ENCODE data around the gene TADA1. TPM values are rescaled to one million over a fixed set of nuclear protein-coding genes. Genes with fewer than 3 reads are reported as not detected.
A peak's percentile ranks its signal among the peaks of the same experiment; 100 is the strongest.

The TADA1 gene
- 12.4 and 15.3 TPM in 2 replicates for total RNA-seq (2014; rRNA removed)
- Bru-seq, nascent RNA: percentile 86 among the genes with signal in this experiment
- percentile 74 among the genes with signal in this experiment for BruChase-seq, experiment 1, labeled RNA remaining after a 6-hour chase
- BruChase-seq, experiment 2, labeled RNA remaining after a 2-hour chase: percentile 83 among the genes with signal in this experiment
- long read RNA-seq, transcript TADA1-201 (8 exons, 2,159 nt): major isoform, 43 of 47 reads
- long read RNA-seq, partial matches to known transcripts: 2 of 47 reads
- long read RNA-seq, other reads (novel, unspliced or antisense): 2 of 47 reads

GRCh38 chr1:166875734-166876539, at the start of gene TADA1:
TSS of gene TADA1 (minus strand) at chr1:166876264. CDS start at chr1:166876233, 31 bp downstream.
- ChIA-PET CTCF (interaction anchor here (0.6 to 1.2 kb wide), 5 partner anchors 27 to 189 kb away, joined by 3 to 10 read pairs (median 3); no protein-coding TSS in a partner anchor), POLR2A (ENCODE audit: unreplicated experiment) (interaction anchor here (0.6 to 1.0 kb wide), 3 partner anchors 37 to 1170 kb away, joined by 3 to 13 read pairs (median 4); partner anchors contain the start of gene POGK)
- 0 out of 2 replicates have a peak, but pooled peaks cover 23% of the 10 kb centered on the region for H3K4me1 ChIP-seq (ENCODE audit: insufficient read depth, low read length)
- peaks cover 48% of the 10 kb centered on the region for H3K79me2 ChIP-seq (ENCODE audit: low read length)
- no TSS peak for BruUV-seq (replicated peaks)
- DNase-seq (peak; percentile 99), ATAC-seq (peak; percentile 87)
- peak within 1 kb of the TSS; percentile 73 for H3K4me3 ChIP-seq (ENCODE audit: low read length)
- H3K4me2 ChIP-seq (ENCODE audit: low read length): peak within 1 kb of the TSS; percentile 90
- H3K36me3 ChIP-seq (ENCODE audit: low read depth, low read length): no peaks in the 10 kb centered on the region
- H3K9ac ChIP-seq (ENCODE audit: low read length): peak within 1 kb of the TSS; percentile 95
- intact Hi-C loops (cut with micrococcal nuclease): loop anchor here (1.0 to 2.0 kb wide), 3 partner anchors 35 to 347 kb away; no protein-coding TSS in a partner anchor
- H3K27me3 ChIP-seq (ENCODE audit: low read length): no peaks in the 10 kb centered on the region
- no peaks in the 10 kb centered on the region for H3K9me3 ChIP-seq (ENCODE audit: low read length)
- H4K20me1 ChIP-seq (ENCODE audit: low read length): peaks cover 21% of the 10 kb centered on the region; the same call in 1 of the 2 replicates
- no peaks in the 10 kb centered on the region for H3F3A ChIP-seq (ENCODE audit: low read length, unreplicated experiment)
- H3K27ac ChIP-seq (ENCODE audit: low read length): peak within 1 kb of the TSS; percentile 78
- TF ChIP-seq EZH2phosphoT487 (IDR thresholded peaks at IDR 0.05; ENCODE audit: borderline replicate concordance, low read length) (no peak), EZH2 (IDR thresholded peaks at IDR 0.05; ENCODE audit: low read length, unreplicated experiment) (no peak)
- TF ChIP-seq, protein P1, sequence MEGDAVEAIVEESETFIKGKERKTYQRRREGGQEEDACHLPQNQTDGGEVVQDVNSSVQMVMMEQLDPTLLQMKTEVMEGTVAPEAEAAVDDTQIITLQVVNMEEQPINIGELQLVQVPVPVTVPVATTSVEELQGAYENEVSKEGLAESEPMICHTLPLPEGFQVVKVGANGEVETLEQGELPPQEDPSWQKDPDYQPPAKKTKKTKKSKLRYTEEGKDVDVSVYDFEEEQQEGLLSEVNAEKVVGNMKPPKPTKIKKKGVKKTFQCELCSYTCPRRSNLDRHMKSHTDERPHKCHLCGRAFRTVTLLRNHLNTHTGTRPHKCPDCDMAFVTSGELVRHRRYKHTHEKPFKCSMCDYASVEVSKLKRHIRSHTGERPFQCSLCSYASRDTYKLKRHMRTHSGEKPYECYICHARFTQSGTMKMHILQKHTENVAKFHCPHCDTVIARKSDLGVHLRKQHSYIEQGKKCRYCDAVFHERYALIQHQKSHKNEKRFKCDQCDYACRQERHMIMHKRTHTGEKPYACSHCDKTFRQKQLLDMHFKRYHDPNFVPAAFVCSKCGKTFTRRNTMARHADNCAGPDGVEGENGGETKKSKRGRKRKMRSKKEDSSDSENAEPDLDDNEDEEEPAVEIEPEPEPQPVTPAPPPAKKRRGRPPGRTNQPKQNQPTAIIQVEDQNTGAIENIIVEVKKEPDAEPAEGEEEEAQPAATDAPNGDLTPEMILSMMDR (conservative IDR thresholded peaks at IDR 0.05; ENCODE audit: low read depth, low read length): no peak
- H3K9me2 ChIP-seq (replicated peaks; ENCODE audit: low read length): no peaks in the 10 kb centered on the region
- peak within 1 kb of the TSS; percentile 88 for H2AFZ ChIP-seq (ENCODE audit: low read length)

DNA sequence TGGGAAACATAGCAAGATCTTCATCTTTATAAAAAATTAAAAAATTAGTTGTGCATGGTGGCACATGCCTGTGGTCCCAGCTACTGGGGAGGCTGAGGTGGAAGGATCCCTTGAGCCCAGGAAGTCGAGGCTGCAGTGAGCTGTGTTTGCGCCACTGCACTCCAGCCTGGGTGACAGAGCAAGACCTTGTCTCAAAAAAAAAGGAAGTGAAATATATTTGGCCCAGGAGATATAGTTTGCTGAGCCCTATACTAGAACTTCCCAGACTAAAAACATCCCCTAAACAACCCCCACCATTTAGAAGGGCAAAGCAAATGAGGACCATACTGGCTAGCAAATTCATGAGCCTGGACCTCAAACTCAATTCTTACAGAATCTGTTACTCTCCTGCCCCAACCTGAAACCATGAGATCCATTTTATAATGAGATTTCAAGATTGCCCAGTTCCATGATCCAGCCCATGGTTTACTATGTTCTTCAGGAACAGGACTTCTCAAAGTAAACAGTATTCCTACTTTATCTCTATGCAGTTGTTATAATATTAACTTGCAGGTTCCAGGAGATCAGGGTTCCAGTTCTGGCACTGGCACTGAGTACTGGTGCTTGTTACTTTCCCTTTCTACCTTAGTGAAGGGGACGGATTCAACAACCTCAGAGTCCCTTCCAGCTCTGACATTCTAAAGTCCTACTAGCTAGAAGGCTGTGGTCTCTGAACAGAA, 48.9 kb upstream of the TADA1 start:
- DNase-seq (no peak), ATAC-seq (no peak)
- no peak overlapping the region for H3K4me3 ChIP-seq (ENCODE audit: low read length)
- no peaks in the 10 kb centered on the region for H3K79me2 ChIP-seq (ENCODE audit: low read length)
- H3F3A ChIP-seq (ENCODE audit: low read length, unreplicated experiment): no peaks in the 10 kb centered on the region
- H3K36me3 ChIP-seq (ENCODE audit: low read depth, low read length): no peaks in the 10 kb centered on the region
- H4K20me1 ChIP-seq (ENCODE audit: low read length): no peaks in the 10 kb centered on the region
- no peaks in the 10 kb centered on the region for H3K9me3 ChIP-seq (ENCODE audit: low read length)
- no TSS peak for BruUV-seq (replicated peaks)
- TF ChIP-seq EZH2 (IDR thresholded peaks at IDR 0.05; ENCODE audit: low read length, unreplicated experiment) (no peak), EZH2phosphoT487 (IDR thresholded peaks at IDR 0.05; ENCODE audit: borderline replicate concordance, low read length) (no peak)
- TF ChIP-seq, protein P1 (conservative IDR thresholded peaks at IDR 0.05; ENCODE audit: low read depth, low read length): no peak
- peaks cover 16% of the 10 kb centered on the region for H3K4me1 ChIP-seq (ENCODE audit: insufficient read depth, low read length)
- H3K4me2 ChIP-seq (ENCODE audit: low read length): peak overlapping the region; percentile 59
- no peaks in the 10 kb centered on the region; the same call in 1 of the 2 replicates for H3K9me2 ChIP-seq (replicated peaks; ENCODE audit: low read length)
- H3K27ac ChIP-seq (ENCODE audit: low read length): no peak overlapping the region
- no peak overlapping the region for H3K9ac ChIP-seq (ENCODE audit: low read length)
- intact Hi-C loops (cut with micrococcal nuclease): no loop called here
- H3K27me3 ChIP-seq (ENCODE audit: low read length): peaks cover 12% of the 10 kb centered on the region; the same call in 1 of the 2 replicates
- CTCF ChIA-PET: interaction anchor here (0.6 kb wide), 1 partner anchor 135 kb away, joined by 5 read pairs; no protein-coding TSS in a partner anchor
- H2AFZ ChIP-seq (ENCODE audit: low read length): no peak overlapping the region
- POLR2A ChIA-PET (ENCODE audit: unreplicated experiment): no interaction called here
